Heart left ventricle (tissue), 11 donors: ENCODE results near the gene SELENOF. TPM values are rescaled to one million over a fixed set of nuclear protein-coding genes. Genes with fewer than 3 reads are reported as not detected.

ENCODE experiments used
- polyA plus RNA-seq, 2 donors: library from polyadenylated mRNA; stranded (reverse); fragments of 200-250 nt; gene quantifications; one replicate each; pipeline ENCODE4 v1.2.3, GENCODE V29; 2013
- total RNA-seq, 9 donors: library from RNA; depleted of rRNA in 2 of 9; stranded (reverse); fragments of >200 nt in 2 of 9; fragmentation: NEBNext Ultra II Directional in 3 of 9; extraction: Animal tissue kit (Norgen Biotek cat#: 25700) in 3 of 9; gene quantifications; one replicate each; pipeline versions ENCODE4 v1.1.0 to v1.2.4, GENCODE V29; 2016 to 2023
- donor health status: ischemic (EF 13 %, LVEDD 7.1; RV severe dilation, severe dysfunction).
- donor health status: healthy with polysubstance abuse.
- donor health status: DM: no; HTN: yes; CAD: no.
- donor health status: DM: no; HTN: no; CAD: no.
- donor health status: ischemic (EF 25% LVEDD 5.7; RV mildly dilated, moderate dysfunction).
- donor health status: healthy.
- donor health status: DM: yes; HTN: yes; CAD: no.
- donor health status: PGD.
- donor health status: nonischemic (EF 23%, LVEDD 6.1; RV moderate dilation, normal function).

SELENOF gene
- total and polyA plus RNA-seq, 11 donors, result 46.8 to 125 (median 76.1) TPM

Other genes with a start within 250 kb of the SELENOF start
- 100 to 1,000 TPM in 7 of 9 donors, 10 to 100 TPM in 2; 53.6 to 203 (median 127) TPM for gene SH3GLB1, start 209.6 kb downstream of the SELENOF start, total RNA-seq
- gene SH3GLB1, start 209.6 kb downstream of the SELENOF start, polyA plus RNA-seq, result 10 to 100 TPM; 26.3 to 77.6 TPM
- 10 to 100 TPM in 7 of 9 donors, 1 to 10 TPM in 2; 6.5 to 20.3 (median 14.0) TPM for gene HS2ST1, start 509 bp upstream of the SELENOF start, total RNA-seq
- gene HS2ST1, start 509 bp upstream of the SELENOF start, polyA plus RNA-seq, result 10 to 100 TPM in 1 of 2 donors, 1 to 10 TPM in 1; 3.4 to 11.0 TPM